ENCODE measurements around the gene OSGEPL1.

The OSGEPL1 gene

DNA sequence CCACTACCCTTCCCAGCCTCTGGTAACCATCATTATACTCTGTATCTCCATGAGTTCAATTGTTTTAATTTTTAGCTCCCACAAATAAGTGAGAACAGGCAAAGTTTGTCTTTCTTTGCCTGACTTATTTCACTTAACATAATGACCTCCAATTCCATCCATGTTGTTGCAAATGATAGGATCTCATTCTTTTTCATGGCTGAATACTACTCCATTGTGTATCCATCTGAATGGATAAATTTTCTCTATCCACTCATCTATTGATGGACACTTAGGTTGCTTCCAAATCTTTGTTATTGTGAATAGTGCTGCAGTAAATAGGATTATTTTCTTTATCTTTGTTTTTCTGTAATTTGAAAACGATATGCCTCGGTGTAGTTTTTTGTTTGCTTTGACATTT lies 61.9 kb downstream of the OSGEPL1 start:
- no peak for TF ChIP-seq ZNF274 (IDR thresholded peaks at IDR 0.05; ENCODE audit: low read depth, low read length)
- H3K4me3 ChIP-seq (ENCODE audit: low read length): no peak overlapping the region

DNA sequence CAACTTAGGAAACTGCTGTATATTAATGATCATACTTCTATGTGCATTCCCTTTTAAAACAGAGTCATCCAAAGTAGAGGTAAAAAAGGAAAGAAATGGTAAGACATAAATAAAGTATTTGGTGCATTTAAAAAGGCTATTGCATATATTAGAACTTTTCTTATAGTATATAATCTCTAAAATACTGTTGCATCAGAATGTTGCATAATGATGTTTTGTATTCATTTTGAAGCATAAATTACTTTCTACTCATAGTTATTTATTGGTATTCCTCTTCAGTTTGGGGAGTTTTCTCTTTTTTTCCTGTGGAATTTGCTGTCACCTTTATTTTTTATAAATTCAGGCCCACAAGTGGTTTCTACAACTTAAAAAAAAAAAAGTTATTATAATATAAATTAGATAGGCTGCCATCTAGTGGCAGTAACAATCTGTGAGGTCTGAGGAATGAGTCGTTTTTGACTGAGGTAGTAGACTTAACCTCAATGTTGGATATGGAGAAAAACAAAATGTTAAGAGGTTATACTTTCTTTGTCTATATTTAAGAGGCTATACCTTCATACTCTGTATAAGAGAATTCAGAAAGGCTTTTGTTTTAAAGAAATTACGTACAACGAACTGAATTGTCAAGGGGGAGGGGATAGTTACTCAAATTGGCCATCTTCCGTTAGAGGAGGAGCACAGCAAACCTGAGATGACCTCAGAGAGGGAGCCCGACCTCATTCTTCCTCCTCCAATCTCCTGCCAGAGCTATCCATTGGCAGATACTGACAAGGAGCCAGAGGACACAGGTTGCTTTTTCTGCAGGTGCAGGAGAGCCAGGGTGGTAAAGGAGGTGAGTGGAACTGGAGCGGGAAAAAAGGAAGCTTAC lies 64.3 kb downstream of the OSGEPL1 start:
- no peak for TF ChIP-seq ZNF274 (IDR thresholded peaks at IDR 0.05; ENCODE audit: low read depth, low read length)
- H3K4me3 ChIP-seq (ENCODE audit: low read length): no peak overlapping the region

Data from GM08714 (cell line).